HG03280 (cell line): ENCODE results near the gene YY1AP1.
"Not testable (repeated sequence)": the region's sequence is repeated elsewhere in the genome, so short reads cannot be mapped to it uniquely, and the experiment has no call there.

Experiments
- ATAC-seq: cut with Tn5 transposase; IDR thresholded peaks from one replicate; pipeline ENCODE4 v1.9.1; 2021; ENCODE audit warnings: mild to moderate bottlenecking, moderate library complexity; ENCODE audit not compliant: unreplicated experiment

The YY1AP1 gene

DNA sequence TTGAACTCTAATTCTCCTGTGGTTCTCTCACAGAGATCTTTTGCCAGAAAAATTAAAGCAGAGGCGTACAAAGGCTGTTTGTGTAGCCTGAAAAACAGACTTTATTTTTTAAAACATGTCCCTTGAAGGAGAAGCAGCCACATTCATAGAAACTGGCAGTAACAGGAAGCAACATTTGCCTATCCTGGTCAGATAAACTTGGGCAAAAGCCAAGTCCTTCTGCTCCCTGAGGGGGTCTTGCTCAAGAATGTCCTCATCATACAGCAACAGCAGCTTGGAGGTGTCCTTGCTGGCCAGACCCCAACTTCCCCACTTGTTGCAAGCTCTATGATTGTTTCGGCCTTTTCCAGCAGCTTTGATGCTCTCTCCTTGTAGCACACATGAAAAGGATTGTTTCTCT is 42.3 kb downstream of the YY1AP1 start:
- no peak for ATAC-seq

DNA sequence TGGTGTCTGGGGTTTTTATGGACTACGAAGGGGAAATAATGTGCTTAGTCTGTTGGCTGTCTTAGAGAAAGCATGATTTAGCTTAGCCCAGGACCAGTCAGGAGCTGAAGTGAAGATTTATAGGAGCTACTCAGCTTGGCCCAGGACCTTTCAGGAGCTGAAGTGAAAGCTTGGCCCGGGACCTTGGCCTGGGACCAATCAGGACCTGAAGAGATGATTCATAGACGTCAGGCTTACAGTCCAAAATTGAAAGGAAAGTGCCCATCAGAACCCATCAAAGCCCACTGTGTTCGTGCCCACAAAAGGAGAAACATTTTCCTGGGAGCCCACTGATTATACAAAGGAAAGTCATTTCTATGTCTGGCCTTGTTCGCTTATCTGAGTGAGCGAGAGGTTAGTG is 42.9 kb downstream of the YY1AP1 start:
- no peak for ATAC-seq

DNA sequence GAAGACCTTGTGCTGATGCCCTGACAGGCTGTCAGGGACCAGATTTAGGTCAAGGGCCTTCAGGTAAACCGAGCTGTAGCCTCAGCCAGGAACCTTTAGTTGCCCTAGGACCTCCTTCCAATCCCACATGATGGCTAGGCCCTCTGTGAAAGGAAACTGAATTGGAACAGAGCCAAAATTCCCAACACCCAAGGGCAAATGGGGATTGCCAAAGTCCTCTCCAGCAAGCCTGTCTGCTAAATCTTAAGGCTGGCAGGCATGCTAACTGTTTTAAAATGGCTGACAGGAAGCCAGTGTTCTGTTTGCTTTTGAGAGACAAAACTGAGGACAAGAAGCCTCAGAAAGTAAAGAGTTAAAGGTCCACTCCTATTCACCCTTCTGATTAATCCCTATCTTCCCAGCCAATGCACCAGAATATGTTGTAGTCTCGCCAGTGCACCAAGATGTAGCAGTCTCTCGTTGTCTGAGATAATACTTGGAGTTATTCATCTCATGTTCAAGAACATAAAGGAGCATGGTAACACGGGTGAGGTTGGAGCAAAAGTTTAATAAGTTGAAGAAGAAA is 43.5 kb downstream of the YY1AP1 start:
- no peak for ATAC-seq

DNA sequence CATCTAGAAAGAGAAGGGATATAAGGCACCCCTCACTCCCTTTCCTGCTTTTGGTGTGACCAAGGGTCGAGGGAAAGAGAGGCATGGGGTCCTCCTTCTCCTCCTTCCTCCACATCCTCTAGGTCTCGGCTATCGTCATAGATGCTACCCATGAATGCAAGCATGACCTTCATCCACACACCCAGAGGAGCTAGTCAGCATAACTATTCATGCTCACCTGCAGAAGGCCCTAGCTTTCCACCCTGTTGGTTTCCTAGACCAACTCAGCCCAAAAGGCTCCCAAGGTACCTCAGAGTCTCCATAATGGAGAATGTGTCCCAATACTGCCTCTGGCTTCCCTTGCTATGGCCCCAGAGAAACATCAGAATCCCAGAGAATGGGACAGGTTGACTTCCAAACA is 45.3 kb downstream of the YY1AP1 start:
- ATAC-seq: no peak

DNA sequence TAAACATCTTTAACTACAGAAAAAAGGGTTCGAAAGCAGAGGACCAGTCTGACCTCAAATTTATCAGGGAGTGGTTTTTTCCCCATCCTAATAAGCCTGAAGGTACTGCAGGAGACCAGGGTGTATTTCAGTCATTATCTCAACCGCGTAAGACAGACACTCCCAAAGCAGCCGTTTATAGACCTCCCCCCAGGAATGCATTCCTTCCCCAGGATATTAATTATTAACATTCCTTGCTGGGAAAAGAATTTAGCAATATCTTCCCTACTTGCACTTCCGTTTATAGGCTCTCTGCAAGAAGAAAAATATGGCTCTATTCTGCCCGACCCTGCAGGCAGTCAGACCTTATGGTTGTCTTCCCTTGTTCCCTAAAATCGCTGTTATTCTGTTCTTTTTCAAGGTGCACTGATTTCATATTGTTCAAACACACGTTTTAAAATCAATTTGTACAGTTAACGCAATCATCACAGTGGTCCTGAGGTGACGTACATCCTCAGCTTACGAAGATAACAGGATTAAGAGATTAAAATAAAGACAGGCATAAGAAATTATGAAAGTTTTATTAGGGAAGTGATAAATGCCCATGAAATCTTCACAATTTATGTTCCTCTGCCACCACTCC is 45.9 kb downstream of the YY1AP1 start:
- ATAC-seq: not testable (repeated sequence)

DNA sequence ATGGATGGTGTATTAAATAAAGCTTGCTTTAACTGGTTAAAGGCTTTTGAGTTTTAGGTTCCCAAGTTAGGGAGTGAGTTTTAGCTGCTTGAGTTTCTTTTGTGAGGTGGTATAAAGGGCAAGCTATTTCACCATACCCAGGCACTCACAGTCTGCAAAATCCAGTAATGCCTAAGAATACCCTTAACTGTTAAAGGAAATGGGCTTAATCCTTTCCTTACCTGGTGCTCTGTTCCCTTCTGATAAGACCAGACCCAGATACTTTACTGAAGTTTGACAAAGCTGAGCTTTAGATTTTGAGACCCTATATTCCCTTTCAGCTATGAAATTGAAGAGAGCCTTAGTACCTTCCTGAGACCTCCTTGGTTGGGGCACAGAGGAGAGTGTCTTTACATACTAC is 48.2 kb downstream of the YY1AP1 start:
- ATAC-seq: no peak

DNA sequence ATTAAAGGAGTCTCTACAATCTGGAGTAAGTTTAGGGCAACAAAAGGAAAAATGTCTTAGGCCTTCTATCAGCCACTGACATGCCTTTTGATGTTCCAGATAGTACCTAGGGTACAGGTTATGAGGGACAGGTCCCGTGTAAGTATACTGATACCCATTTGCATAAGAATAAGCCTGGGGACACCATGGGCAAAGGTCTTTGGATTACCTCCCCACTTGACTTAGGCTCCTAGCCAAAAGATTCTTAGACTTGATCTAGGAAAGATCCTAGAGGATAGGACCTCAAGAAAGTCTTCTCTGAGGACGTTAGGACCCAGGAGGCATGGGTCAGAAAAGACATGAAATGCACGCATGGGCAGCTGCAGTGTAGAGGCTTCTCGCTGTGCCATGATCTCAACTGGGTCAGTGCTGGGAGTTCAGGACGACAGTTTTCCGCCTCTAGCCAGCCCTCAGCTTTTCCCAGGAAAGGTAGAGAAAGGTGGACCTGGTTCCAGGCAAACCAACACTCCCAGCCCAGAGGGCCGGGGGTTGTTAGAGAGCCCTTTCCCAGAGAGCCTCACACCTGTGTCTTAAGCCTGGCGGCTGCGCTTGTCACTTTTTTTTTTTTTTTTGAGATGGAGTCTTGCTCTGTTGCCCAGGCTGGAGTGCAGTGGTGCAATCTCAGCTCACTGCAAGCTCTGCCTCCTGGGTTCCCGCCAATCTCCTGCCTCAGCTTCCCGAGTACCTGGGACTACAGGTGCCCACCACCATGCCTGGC is 52.0 kb downstream of the YY1AP1 start:
- no peak for ATAC-seq

DNA sequence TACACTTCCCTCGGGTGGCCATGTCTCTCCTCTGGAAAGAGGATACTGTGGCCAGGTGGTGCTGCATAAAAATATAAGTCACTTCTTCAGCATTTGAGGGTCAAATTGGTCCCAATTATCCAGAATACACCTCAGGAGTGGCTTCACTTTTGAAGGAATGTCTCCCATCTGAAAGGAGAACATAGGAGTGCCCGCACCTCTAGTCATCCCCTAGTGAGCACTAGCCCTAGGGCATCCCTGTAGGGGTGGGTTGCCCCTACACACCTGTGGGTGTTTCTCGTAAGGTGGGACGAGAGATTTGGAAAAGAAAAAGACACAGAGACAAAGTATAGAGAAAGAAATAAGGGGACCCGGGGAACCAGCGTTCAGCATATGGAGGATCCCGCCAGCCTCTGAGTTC is 62.1 kb downstream of the YY1AP1 start:
- ATAC-seq: not testable (repeated sequence)

DNA sequence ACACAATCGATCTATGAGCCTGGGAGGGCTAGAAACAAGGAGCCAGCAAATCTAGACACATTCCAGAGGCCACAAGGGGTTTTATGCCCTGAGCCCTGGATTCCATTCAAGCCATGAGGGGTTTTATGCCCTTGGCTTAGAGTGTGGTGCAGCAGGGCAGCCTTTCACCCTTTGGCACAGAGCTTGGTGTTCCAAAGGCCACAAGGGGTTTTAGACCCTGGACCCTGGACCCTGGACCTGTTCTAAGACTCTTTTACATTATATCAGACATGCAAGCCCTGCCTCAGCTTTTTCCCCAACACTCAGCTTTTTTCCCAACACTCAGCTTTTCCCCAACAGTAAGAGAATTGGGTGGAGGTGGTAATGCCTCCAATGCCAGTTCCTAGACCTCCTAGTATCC is 65.2 kb downstream of the YY1AP1 start:
- ATAC-seq: no peak

DNA sequence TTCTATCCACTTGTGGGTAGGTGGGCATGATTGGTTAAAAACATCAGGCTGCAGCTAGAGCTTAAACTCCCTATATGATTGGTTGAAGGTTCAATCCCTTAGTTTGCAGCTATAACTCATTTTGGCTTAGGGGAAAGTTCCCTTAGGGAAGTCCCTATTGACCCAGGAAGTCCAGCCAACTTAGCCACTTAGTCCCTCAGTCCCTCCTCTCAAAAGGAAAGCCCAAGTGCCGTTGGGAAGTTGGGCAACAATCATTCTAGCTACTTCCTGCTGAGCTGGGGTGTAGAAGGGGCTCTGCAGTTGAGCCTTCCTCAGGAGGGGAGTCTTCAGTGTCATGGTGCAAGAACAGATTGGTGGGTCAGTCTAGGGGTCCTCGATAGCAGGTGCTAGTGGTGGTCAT is 66.4 kb downstream of the YY1AP1 start:
- no peak for ATAC-seq

DNA sequence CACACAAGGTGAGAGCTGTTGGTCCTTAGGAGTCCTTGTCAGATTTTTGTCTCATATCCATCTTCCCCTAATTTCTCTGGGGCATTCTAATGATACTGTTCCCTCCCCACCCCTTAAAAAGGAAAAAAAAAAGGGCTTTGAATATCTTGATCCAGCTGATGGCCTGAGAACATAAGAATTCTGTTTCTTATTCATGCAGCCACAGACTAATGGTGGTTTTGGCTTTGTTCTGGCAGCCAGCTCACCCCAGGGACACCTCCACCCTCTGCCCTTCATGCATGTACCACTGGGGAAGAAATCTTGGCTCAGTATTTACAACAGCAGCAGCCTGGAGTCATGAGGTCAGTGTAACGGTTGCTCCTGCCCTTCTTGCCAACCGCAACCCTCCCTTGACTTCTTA is 75.3 kb downstream of the YY1AP1 start:
- ATAC-seq: not testable (repeated sequence)

DNA sequence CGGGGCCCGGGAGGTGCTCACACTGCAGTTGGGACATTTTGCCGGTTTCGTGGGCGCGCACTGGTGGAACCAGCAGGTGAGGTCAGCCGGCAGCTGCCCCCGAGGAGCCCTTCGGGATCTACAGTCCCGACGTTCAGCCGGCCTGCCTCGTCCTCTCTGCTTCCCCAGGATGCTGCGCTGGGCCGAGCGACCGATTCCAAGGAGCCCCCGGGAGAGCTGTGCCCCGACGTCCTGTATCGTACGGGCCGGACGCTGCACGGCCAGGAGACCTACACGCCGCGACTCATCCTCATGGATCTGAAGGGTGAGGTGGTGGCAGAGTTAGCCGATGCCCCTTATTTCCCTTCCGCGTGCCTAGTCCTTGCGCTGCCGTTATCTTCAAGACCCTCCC is 78.3 kb downstream of the YY1AP1 start:
- not testable (repeated sequence) for ATAC-seq

DNA sequence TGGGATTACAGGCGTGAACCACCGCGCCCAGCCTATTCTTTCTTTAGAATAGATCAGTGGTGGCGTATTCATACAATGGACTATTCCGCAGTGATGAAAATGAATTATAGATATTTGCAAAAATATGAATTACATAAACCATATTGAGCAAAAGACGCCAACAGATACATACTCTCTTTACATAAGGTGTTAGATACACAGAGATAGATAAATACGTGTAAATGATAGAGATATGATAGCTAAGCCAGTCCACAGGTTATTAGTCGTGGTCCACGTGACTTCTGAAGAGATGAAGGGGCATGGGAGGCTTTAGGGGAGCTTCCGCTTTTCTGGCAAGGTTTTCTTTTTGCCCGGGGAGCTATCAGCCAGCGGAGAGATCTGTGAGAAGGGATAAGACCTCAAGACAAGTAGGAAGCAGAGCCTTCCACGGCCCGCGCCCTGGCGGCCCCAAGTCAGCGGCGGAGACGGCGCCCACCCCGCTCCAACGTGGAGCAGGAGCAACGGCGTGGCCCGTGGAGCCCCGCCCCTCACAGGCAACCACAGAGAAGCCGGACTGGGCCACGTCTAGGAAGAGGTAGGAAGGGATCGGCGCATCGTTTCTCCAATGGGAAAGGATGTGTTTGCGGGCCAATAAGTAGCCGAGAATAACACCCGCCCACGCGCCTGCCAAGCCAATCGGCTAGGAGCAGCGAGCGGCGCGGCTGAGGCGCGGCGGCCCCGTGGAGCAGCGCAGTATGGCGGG is 78.9 kb downstream of the YY1AP1 start, which contains the start of gene MSTO1:
Gene MSTO1 (plus strand): TSS at position 704 of the 742 bp plus-strand sequence. CDS start 31 bp downstream, at position 735.
- ATAC-seq: peak; percentile 95
